Hepatocyte (in vitro differentiated cells): Measurements from ENCODE around the gene LACTBL1.

ENCODE experiments used
- EZH2 ChIP-seq: fragments of 200-600 bp; sonication (generic); IDR thresholded peaks from 2 replicates; pipeline ENCODE4 v1.6.1; 2016; ENCODE audit warnings: antibody characterized with exemption, mild to moderate bottlenecking, borderline replicate concordance
- EZH2phosphoT487 ChIP-seq: fragments of 200-600 bp; sonication (generic); IDR thresholded peaks from one replicate; pipeline ENCODE4 v1.6.1; 2018; ENCODE audit warnings: antibody characterized with exemption, mild to moderate bottlenecking, low read depth, moderate library complexity; ENCODE audit not compliant: unreplicated experiment, severe bottlenecking
- TF ChIP-seq, protein P1 (sequence below): fragments of 200-600 bp; sonication (generic); IDR thresholded peaks from 2 replicates; pipeline ENCODE4 v1.5.1; 2016; ENCODE audit warnings: antibody characterized with exemption, mild to moderate bottlenecking; ENCODE audit not compliant: poor library complexity

GRCh38 chr1:22903113-22903512 lies 69.6 kb downstream of the LACTBL1 start:
- TF ChIP-seq, protein P1, sequence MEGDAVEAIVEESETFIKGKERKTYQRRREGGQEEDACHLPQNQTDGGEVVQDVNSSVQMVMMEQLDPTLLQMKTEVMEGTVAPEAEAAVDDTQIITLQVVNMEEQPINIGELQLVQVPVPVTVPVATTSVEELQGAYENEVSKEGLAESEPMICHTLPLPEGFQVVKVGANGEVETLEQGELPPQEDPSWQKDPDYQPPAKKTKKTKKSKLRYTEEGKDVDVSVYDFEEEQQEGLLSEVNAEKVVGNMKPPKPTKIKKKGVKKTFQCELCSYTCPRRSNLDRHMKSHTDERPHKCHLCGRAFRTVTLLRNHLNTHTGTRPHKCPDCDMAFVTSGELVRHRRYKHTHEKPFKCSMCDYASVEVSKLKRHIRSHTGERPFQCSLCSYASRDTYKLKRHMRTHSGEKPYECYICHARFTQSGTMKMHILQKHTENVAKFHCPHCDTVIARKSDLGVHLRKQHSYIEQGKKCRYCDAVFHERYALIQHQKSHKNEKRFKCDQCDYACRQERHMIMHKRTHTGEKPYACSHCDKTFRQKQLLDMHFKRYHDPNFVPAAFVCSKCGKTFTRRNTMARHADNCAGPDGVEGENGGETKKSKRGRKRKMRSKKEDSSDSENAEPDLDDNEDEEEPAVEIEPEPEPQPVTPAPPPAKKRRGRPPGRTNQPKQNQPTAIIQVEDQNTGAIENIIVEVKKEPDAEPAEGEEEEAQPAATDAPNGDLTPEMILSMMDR = no peak
- TF ChIP-seq EZH2 = no peak
- no peak for TF ChIP-seq EZH2phosphoT487
